CD4-positive, alpha-beta T cell (primary cell): ENCODE results near the gene RAB6A. TPM values are rescaled to one million over a fixed set of nuclear protein-coding genes. Genes with fewer than 3 reads are reported as not detected.
A peak's percentile ranks its signal among the peaks of the same experiment; 100 is the strongest.

ENCODE experiments used
- ATAC-seq: fragments of 200-7000 bp; cut with Tn5 transposase; one replicate; pipeline ENCODE4 v1.10.0; 2022; ENCODE audit warnings: mild to moderate bottlenecking; ENCODE audit not compliant: poor library complexity
- CTCF ChIA-PET: fragments of 350-600 bp; sonication (Branson Sonifier 250); formaldehyde crosslinking; loops from one replicate; lab custom pipeline; 2021; ENCODE audit warnings: antibody characterized with exemption, inconsistent platforms; lab: Charles Lee
- POLR2A ChIA-PET: fragments of 350-600 bp; sonication (Branson Sonifier 250); formaldehyde crosslinking; loops from one replicate; lab custom pipeline; 2021; ENCODE audit warnings: antibody characterized with exemption, inconsistent platforms; lab: Charles Lee
- DNase-seq, 14 experiments: peaks; one replicate each; pipeline ENCODE4 v3.0.0-alpha.2; 2013 to 2020; ENCODE audit warnings: mixed read lengths in 2 of 14
- H3K27ac ChIP-seq, 2 donors: one replicate each; pipeline versions ENCODE4 v1.5.1 to v1.7.0; 2013; ENCODE audit warnings: low read length in 2 of 2, low read depth in 1 of 2, mild to moderate bottlenecking in 1 of 2
- H3K27me3 ChIP-seq, 2 experiments: 1 replicate in 1 of 2; 2 replicates in 1 of 2; pipeline versions ENCODE4 v1.6.1 to v1.7.0; 2013; ENCODE audit warnings: low read length in 2 of 2, control low read depth in 1 of 2, mild to moderate bottlenecking in 1 of 2, moderate library complexity in 1 of 2; ENCODE audit not compliant: insufficient read depth in 2 of 2, control insufficient read depth in 1 of 2
- H3K36me3 ChIP-seq: one replicate; pipeline ENCODE4 v1.6.1; 2013; ENCODE audit warnings: low read length, control low read depth; ENCODE audit not compliant: insufficient read depth
- H3K4me1 ChIP-seq: one replicate; pipeline ENCODE4 v1.6.1; 2013; ENCODE audit warnings: low read length, control low read depth; ENCODE audit not compliant: insufficient read depth
- H3K4me3 ChIP-seq: one replicate; pipeline ENCODE4 v1.5.1; 2013; ENCODE audit warnings: mild to moderate bottlenecking, low read length, moderate library complexity
- H3K9me3 ChIP-seq, 2 experiments: 1 replicate in 1 of 2; 2 replicates in 1 of 2; pipeline versions ENCODE4 v1.6.1 to v1.7.0; 2013; ENCODE audit warnings: low read length in 2 of 2, mild to moderate bottlenecking in 2 of 2, control low read depth in 1 of 2, moderate library complexity in 1 of 2; ENCODE audit not compliant: control insufficient read depth in 1 of 2, insufficient read depth in 1 of 2
- H3K27ac Mint-ChIP-seq: one replicate; pipeline ENCODE4 v1.8.0; 2020; ENCODE audit warnings: mixed read lengths
- H3K27me3 Mint-ChIP-seq: one replicate; pipeline ENCODE4 v1.8.0; 2021; ENCODE audit warnings: mixed read lengths
- H3K36me3 Mint-ChIP-seq: one replicate; pipeline ENCODE4 v1.8.0; 2021; ENCODE audit warnings: low read depth, mixed read lengths
- H3K4me1 Mint-ChIP-seq: one replicate; pipeline ENCODE4 v1.8.0; 2021; ENCODE audit warnings: low read depth, mixed read lengths
- H3K4me3 Mint-ChIP-seq: one replicate; pipeline ENCODE4 v1.8.0; 2020; ENCODE audit warnings: mild to moderate bottlenecking, mixed read lengths
- H3K9me3 Mint-ChIP-seq: one replicate; pipeline ENCODE4 v1.8.0; 2020; ENCODE audit warnings: mixed read lengths
- intact Hi-C, 2 experiments: fragments of 100-400 bp; cut with DNase I in 1 of 2; cut with micrococcal nuclease in 1 of 2; formaldehyde crosslinking; loops; one replicate each; pipeline versions ENCODE4 v1.15.1 to v1.9.0; 2023 to 2025; cut with DNase I, micrococcal nuclease
- total RNA-seq, 174 experiments: library from RNA in 2 of 174; stranded (reverse) in 2 of 174; gene quantifications; one replicate each; pipeline ENCODE4 v1.2.3 and lab custom pipeline; 2021 to 2026
- TF ChIP-seq, protein P1 (sequence below): fragments of 200-600 bp; IDR thresholded peaks from one replicate; pipeline ENCODE4 v1.8.0; 2022; ENCODE audit warnings: antibody characterized with exemption, mild to moderate bottlenecking

Gene RAB6A
- total RNA-seq, 2 experiments from 2014 or later = 42.6 to 49.3 TPM

DNA sequence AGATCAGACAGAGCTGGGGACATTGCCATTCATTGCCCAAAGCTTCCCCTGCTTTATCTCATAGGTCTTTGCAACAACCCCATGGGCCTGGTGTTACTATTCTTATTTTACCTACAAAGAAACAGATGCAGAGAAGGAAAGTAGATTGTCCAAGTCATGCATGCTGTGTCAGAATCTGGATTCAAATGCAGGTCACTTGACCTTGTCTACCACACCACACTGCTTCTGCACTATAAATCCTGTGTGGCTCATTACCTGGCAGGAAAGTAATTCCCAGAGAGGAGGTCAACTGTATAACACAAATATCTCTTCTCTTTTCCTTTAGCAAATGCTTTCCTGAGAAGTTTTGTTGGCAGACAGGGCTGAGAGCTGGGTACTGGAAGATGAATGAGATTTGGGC lies 96.0 kb downstream of the RAB6A start:
- no peak overlapping the region for H3K4me3 ChIP-seq
- CTCF ChIA-PET = interaction anchor here (1.4 kb wide), 1 partner anchor 39 kb away, joined by 3 read pairs; no protein-coding TSS in a partner anchor
- H3K27me3 Mint-ChIP-seq = no peaks in the 10 kb centered on the region

DNA sequence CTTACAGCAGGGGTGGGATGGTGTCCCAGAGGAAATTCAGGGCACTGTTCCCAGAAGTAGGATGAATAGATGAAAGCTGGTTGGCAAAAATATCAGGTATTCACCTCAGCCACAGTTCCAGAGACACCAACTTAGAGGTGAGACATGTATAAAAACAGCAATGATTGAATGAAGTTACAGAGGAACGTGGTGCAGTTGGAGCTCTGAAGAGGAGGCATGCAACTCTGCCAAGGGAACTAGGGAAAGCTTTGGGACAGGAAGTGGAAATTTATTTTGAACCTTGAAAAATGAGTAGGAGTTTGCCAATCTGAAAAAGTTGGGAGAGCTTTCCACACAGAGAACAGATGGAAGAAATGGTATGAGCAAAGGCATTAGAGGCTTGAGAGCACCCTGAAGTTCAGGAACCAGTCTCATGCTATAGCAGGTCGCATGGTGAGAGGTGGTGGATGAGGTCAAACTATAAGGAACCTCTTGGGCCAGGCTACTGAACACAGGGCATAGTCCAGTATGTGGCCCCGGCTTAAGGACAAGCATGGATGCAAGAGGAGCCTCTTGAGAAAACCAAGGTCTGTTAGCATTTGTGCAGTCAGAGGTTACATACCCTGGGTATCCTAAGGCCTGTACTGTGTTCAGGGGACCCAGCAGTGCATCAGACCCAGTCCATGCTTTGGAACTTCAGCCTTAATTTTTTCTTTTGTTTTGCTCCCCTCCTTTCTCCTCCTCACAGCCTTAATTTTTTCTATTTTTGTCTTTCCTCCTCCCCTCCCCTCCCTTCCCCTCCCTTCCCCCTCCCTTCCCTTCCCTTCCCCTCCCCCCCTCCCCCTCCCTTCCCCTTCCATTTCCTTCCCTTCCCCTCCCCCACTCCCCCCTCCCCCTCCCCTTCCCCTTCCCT lies 97.0 kb downstream of the RAB6A start:
- DNase-seq = no peak
- intact Hi-C loops = loop anchor here (5.0 to 10.0 kb wide), 3 partner anchors 179 to 357 kb away; partner anchors contain the start of gene ARHGEF17 (in 1 of the 2)
- Mint-ChIP-seq H3K27ac (peak overlapping the region; percentile 77), H3K9me3 (no peaks in the 10 kb centered on the region), H3K27me3 (no peaks in the 10 kb centered on the region), H3K36me3 (peaks cover 11% of the 10 kb centered on the region), H3K4me1 (peaks cover 32% of the 10 kb centered on the region), H3K4me3 (no peak overlapping the region)
- H3K4me3 ChIP-seq = no peak overlapping the region
- ChIA-PET POLR2A (interaction anchor here (0.9 kb wide), 1 partner anchor 16 kb away, joined by 3 read pairs; no protein-coding TSS in a partner anchor), CTCF (interaction anchor here (6.7 kb wide), 1 partner anchor 38 kb away, joined by 88 read pairs; no protein-coding TSS in a partner anchor)
- peaks cover 6% of the 10 kb centered on the region for H3K36me3 ChIP-seq
- peaks cover 21% of the 10 kb centered on the region for H3K4me1 ChIP-seq
- no peaks in the 10 kb centered on the region for H3K27me3 ChIP-seq
- TF ChIP-seq, protein P1, sequence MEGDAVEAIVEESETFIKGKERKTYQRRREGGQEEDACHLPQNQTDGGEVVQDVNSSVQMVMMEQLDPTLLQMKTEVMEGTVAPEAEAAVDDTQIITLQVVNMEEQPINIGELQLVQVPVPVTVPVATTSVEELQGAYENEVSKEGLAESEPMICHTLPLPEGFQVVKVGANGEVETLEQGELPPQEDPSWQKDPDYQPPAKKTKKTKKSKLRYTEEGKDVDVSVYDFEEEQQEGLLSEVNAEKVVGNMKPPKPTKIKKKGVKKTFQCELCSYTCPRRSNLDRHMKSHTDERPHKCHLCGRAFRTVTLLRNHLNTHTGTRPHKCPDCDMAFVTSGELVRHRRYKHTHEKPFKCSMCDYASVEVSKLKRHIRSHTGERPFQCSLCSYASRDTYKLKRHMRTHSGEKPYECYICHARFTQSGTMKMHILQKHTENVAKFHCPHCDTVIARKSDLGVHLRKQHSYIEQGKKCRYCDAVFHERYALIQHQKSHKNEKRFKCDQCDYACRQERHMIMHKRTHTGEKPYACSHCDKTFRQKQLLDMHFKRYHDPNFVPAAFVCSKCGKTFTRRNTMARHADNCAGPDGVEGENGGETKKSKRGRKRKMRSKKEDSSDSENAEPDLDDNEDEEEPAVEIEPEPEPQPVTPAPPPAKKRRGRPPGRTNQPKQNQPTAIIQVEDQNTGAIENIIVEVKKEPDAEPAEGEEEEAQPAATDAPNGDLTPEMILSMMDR = no peak
- H3K9me3 ChIP-seq = no peaks in the 10 kb centered on the region
- H3K27ac ChIP-seq = no peak overlapping the region
- no peak for ATAC-seq

More for the DNA sequence above, 96.0 kb downstream of the RAB6A start:
- POLR2A ChIA-PET = no interaction called here
- Histone ChIP-seq H3K27ac (no peak overlapping the region), H3K9me3 (no peaks in the 10 kb centered on the region), H3K4me1 (peaks cover 21% of the 10 kb centered on the region), H3K27me3 (no peaks in the 10 kb centered on the region), H3K36me3 (peaks cover 6% of the 10 kb centered on the region)
- DNase-seq (no peak), ATAC-seq (no peak)
- no peak overlapping the region for H3K4me3 Mint-ChIP-seq
- intact Hi-C loops = loop anchor here (5.0 to 10.0 kb wide), 3 partner anchors 180 to 358 kb away; partner anchors contain the start of gene ARHGEF17 (in 1 of the 2)
- TF ChIP-seq, protein P1 = no peak
- peak overlapping the region; percentile 77 for H3K27ac Mint-ChIP-seq
- peaks cover 32% of the 10 kb centered on the region for H3K4me1 Mint-ChIP-seq
- peaks cover 11% of the 10 kb centered on the region for H3K36me3 Mint-ChIP-seq
- H3K9me3 Mint-ChIP-seq = no peaks in the 10 kb centered on the region

DNA sequence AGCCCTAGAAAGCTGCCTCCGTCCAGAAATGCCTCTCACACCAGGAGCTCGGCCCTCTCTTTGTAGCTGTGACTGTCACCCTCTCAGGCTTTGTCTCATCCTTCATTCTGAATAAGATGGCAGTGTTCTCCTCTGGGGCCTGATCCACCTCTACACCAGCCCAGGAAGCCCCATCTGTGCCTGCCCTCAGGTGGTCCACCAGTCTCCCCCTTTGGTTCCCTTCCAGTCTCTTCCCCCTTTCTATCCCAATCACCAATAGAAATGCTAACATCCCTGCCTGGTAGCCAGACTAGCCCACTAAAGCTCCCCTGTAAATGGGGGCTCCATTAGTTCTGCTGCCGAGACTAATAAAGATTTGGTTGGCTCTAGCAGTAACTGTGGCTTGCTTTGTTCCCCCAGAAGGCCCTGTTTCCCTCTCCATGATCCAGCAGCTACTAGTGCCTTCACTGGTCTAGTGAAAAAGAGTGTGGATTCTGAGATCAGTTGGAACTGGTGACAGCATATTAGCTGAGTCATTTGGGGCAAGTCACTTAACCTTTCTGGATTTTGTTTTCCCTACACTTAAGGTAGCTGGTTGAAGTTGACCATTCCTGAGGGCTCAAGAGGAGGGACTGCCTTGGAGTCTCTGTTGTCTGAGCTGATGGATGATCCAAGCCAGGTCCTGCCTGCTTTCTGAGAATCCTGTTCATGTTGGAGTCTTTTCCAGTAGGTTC lies 98.3 kb downstream of the RAB6A start:
- no peak overlapping the region for H3K4me3 Mint-ChIP-seq

More for the DNA sequence above, 98.3 kb downstream of the RAB6A start:
- ChIA-PET CTCF (interaction anchor here (6.7 kb wide), 1 partner anchor 37 kb away, joined by 88 read pairs; no protein-coding TSS in a partner anchor), POLR2A (interaction anchor here (3.6 to 3.7 kb wide), 2 partner anchors 15 to 37 kb away, joined by 14 to 30 read pairs; no protein-coding TSS in a partner anchor)
- no peaks in the 10 kb centered on the region for H3K27me3 ChIP-seq
- H3K9me3 ChIP-seq = no peaks in the 10 kb centered on the region
- H3K4me1 Mint-ChIP-seq = peaks cover 32% of the 10 kb centered on the region
- DNase-seq (no peak), ATAC-seq (no peak)
- peaks cover 18% of the 10 kb centered on the region for H3K36me3 Mint-ChIP-seq
- intact Hi-C loops = loop anchor here (5.0 to 10.0 kb wide), 3 partner anchors 178 to 355 kb away; partner anchors contain the start of gene ARHGEF17 (in 1 of the 2)
- no peak overlapping the region for H3K27ac Mint-ChIP-seq
- H3K4me1 ChIP-seq = peaks cover 21% of the 10 kb centered on the region
- peaks cover 6% of the 10 kb centered on the region for H3K36me3 ChIP-seq
- H3K27me3 Mint-ChIP-seq = no peaks in the 10 kb centered on the region
- H3K9me3 Mint-ChIP-seq = no peaks in the 10 kb centered on the region
- no peak overlapping the region for H3K27ac ChIP-seq
- no peak overlapping the region for H3K4me3 ChIP-seq
- TF ChIP-seq, protein P1 = no peak
